ENCODE data around the gene SLC35E1. TPM values are rescaled to one million over a fixed set of nuclear protein-coding genes. Genes with fewer than 3 reads are reported as not detected.

Gene SLC35E1
- total and polyA plus RNA-seq, 2 of the 13 experiments (the other 11 are each of a cell fraction or from before 2014, with no cell fraction given): 21.2 to 46.5 TPM

- TF ChIP-seq THAP9 (CRISPR knock-in tag; IDR thresholded peaks at IDR 0.05; ENCODE audit: borderline replicate concordance): peak; percentile 90
- TF ChIP-seq BATF2 (CRISPR knock-in tag; IDR thresholded peaks at IDR 0.05): 0 out of 2 replicates have a peak, but pooled peaks have one; percentile 60
- TF ChIP-seq ATF4 (CRISPR knock-in tag; IDR thresholded peaks at IDR 0.05): 0 out of 4 replicates have a peak, but pooled peaks of 1 of the 2 experiments have one; percentile 43
- 0 out of 2 replicates have a peak, but pooled peaks have one; percentile 38 for TF ChIP-seq THAP7 (CRISPR knock-in tag; IDR thresholded peaks at IDR 0.05)
- TF ChIP-seq CENPT (CRISPR knock-in tag; IDR thresholded peaks at IDR 0.05; ENCODE audit: low read depth): no peak
- TF ChIP-seq ZNF234 (CRISPR knock-in tag; conservative IDR thresholded peaks at IDR 0.05): no peak
- TF ChIP-seq ZNF562 (CRISPR knock-in tag; IDR thresholded peaks at IDR 0.05; ENCODE audit: borderline replicate concordance): no peak
- TF ChIP-seq ZBTB10 (CRISPR knock-in tag; IDR thresholded peaks at IDR 0.05; ENCODE audit: borderline replicate concordance): peak; percentile 20; the same call in 1 of the 2 replicates
- TF ChIP-seq CSRNP2 (CRISPR knock-in tag; conservative IDR thresholded peaks at IDR 0.05; ENCODE audit: low read depth): 0 out of 2 replicates have a peak, but pooled peaks have one; percentile 13
- no peak for TF ChIP-seq ZNF101 (CRISPR knock-in tag; IDR thresholded peaks at IDR 0.05; ENCODE audit: borderline replicate concordance, low read depth)
- 0 out of 2 replicates have a peak, but pooled peaks have one; percentile 30 for TF ChIP-seq AKAP8 (CRISPR knock-in tag; IDR thresholded peaks at IDR 0.05)
- TF ChIP-seq ZNF10 (CRISPR knock-in tag; IDR thresholded peaks at IDR 0.05; ENCODE audit: borderline replicate concordance, low read depth): no peak
- no peak for TF ChIP-seq ZSCAN29 (CRISPR knock-in tag; conservative IDR thresholded peaks at IDR 0.05)
- TF ChIP-seq NR3C1 (CRISPR knock-in tag; IDR thresholded peaks at IDR 0.05): no peak
- TF ChIP-seq ZNF34 (CRISPR knock-in tag; IDR thresholded peaks at IDR 0.05; ENCODE audit: borderline replicate concordance): no peak
- TF ChIP-seq ZNF629 (CRISPR knock-in tag; conservative IDR thresholded peaks at IDR 0.05): no peak; the same call in 1 of the 2 replicates
- TF ChIP-seq ZNF660 (CRISPR knock-in tag; IDR thresholded peaks at IDR 0.05; ENCODE audit: borderline replicate concordance, low read depth): no peak; the same call in 1 of the 2 replicates
Measured at GRCh38 chr19:16572332-16573211, at the start of gene SLC35E1 (continued).

Data from HepG2 (cell line).